ENCODE data around the gene ISM1.

DNA sequence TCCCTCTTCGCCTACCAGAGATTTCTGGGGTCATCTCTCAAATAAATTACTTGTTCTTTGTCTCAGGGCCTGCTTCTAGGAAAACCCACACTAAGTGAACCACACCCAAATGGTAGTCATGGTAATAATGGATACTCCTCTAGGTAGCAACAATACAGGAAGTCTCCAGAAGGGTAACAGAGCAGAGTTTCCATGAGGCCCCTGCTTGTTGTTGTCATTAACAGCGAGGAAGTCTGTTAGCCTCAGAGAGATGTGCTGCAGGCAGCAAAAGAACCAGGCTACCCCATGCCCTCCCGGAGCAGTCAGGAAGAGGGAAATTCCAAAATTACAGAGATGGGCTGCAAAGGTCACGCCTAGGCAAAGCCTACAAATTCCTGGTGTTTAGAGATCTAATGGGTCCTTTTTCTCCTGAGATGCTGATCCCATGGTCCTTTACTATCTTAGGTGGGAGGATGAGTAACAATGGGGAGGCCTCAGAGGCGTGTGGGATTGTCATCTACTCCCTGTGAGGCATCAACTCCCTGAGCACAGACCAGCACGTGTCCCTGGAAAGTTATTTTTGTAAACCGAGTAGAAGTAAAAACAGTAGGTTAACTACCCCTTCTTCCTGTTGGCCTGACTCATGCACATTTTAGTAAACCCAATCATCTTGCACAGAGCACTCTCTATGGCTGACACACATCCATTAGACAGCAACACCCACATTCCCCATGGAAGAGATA lies 10.1 kb downstream of the ISM1 start:
- TF ChIP-seq POLR2A (IDR thresholded peaks at IDR 0.05): no peak
- TF ChIP-seq, protein P1, sequence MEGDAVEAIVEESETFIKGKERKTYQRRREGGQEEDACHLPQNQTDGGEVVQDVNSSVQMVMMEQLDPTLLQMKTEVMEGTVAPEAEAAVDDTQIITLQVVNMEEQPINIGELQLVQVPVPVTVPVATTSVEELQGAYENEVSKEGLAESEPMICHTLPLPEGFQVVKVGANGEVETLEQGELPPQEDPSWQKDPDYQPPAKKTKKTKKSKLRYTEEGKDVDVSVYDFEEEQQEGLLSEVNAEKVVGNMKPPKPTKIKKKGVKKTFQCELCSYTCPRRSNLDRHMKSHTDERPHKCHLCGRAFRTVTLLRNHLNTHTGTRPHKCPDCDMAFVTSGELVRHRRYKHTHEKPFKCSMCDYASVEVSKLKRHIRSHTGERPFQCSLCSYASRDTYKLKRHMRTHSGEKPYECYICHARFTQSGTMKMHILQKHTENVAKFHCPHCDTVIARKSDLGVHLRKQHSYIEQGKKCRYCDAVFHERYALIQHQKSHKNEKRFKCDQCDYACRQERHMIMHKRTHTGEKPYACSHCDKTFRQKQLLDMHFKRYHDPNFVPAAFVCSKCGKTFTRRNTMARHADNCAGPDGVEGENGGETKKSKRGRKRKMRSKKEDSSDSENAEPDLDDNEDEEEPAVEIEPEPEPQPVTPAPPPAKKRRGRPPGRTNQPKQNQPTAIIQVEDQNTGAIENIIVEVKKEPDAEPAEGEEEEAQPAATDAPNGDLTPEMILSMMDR (IDR thresholded peaks at IDR 0.05): no peak
